Central memory CD8-positive, alpha-beta T cell (primary cell): ENCODE data around the gene GABBR2.

Experiments used
- ATAC-seq: fragments of 150-1000 bp; cut with Tn5 transposase; replicated peaks from 2 replicates; pipeline ENCODE4 v1.10.0; 2022; ENCODE audit warnings: mild to moderate bottlenecking, moderate FRiP score, moderate number of reproducible peaks; ENCODE audit not compliant: poor library complexity, severe bottlenecking; ENCODE audit errors: extremely low read depth
- DNase-seq, 2 donors: peaks; one replicate each; pipeline ENCODE4 v3.0.0; 2021; ENCODE audit warnings: low spot score in 2 of 2
- H3K27ac Mint-ChIP-seq: one replicate; pipeline ENCODE4 v1.8.0; 2022; ENCODE audit warnings: low read depth, mild to moderate bottlenecking, moderate library complexity, mixed read lengths
- H3K27me3 Mint-ChIP-seq: one replicate; pipeline ENCODE4 v1.8.0; 2022; ENCODE audit warnings: mixed read lengths
- H3K36me3 Mint-ChIP-seq: one replicate; pipeline ENCODE4 v1.8.0; 2022; ENCODE audit warnings: mild to moderate bottlenecking, moderate library complexity, mixed read lengths; ENCODE audit not compliant: insufficient read depth
- H3K4me1 Mint-ChIP-seq: one replicate; pipeline ENCODE4 v1.8.0; 2022; ENCODE audit warnings: mixed read lengths
- H3K4me3 Mint-ChIP-seq: one replicate; pipeline ENCODE4 v1.8.0; 2022; ENCODE audit warnings: mild to moderate bottlenecking, moderate library complexity, mixed read lengths
- H3K9me3 Mint-ChIP-seq: one replicate; pipeline ENCODE4 v1.8.0; 2022; ENCODE audit warnings: mixed read lengths

GABBR2 gene

GRCh38 chr9:98419260-98419603, 289.5 kb downstream of the GABBR2 start:
- H3K4me1 Mint-ChIP-seq: no peaks in the 10 kb centered on the region
- no peaks in the 10 kb centered on the region for H3K36me3 Mint-ChIP-seq
- H3K27me3 Mint-ChIP-seq: peaks cover 59% of the 10 kb centered on the region
- no peak for DNase-seq
- ATAC-seq: no peak
- H3K9me3 Mint-ChIP-seq: no peaks in the 10 kb centered on the region
- no peak overlapping the region for H3K4me3 Mint-ChIP-seq
- no peak overlapping the region for H3K27ac Mint-ChIP-seq

GRCh38 chr9:98418578-98419259, 290.0 kb downstream of the GABBR2 start:
- DNase-seq (no peak), ATAC-seq (no peak)
- Mint-ChIP-seq H3K4me1 (no peaks in the 10 kb centered on the region), H3K4me3 (no peak overlapping the region), H3K27ac (no peak overlapping the region), H3K9me3 (no peaks in the 10 kb centered on the region), H3K36me3 (no peaks in the 10 kb centered on the region), H3K27me3 (peaks cover 65% of the 10 kb centered on the region)

- Mint-ChIP-seq H3K27me3 (peaks cover 76% of the 10 kb centered on the region), H3K9me3 (no peaks in the 10 kb centered on the region), H3K4me3 (no peak overlapping the region), H3K4me1 (no peaks in the 10 kb centered on the region), H3K27ac (no peak overlapping the region), H3K36me3 (no peaks in the 10 kb centered on the region)
- no peak for ATAC-seq
- no peak for DNase-seq
Measured at GRCh38 chr9:98416294-98417248, 292.2 kb downstream of the GABBR2 start.

- H3K4me1 Mint-ChIP-seq: no peaks in the 10 kb centered on the region
- no peak overlapping the region for H3K27ac Mint-ChIP-seq
- no peak for DNase-seq
- peaks cover 79% of the 10 kb centered on the region for H3K27me3 Mint-ChIP-seq
- no peaks in the 10 kb centered on the region for H3K36me3 Mint-ChIP-seq
- ATAC-seq: no peak
- no peak overlapping the region for H3K4me3 Mint-ChIP-seq
- H3K9me3 Mint-ChIP-seq: no peaks in the 10 kb centered on the region
Measured at GRCh38 chr9:98415782-98416181, 293.0 kb downstream of the GABBR2 start.

GRCh38 chr9:98413084-98413483, 295.7 kb downstream of the GABBR2 start:
- no peak overlapping the region for H3K27ac Mint-ChIP-seq
- no peaks in the 10 kb centered on the region for H3K9me3 Mint-ChIP-seq
- H3K36me3 Mint-ChIP-seq: no peaks in the 10 kb centered on the region
- peaks cover 6% of the 10 kb centered on the region for H3K4me1 Mint-ChIP-seq
- no peak for DNase-seq
- H3K27me3 Mint-ChIP-seq: peaks cover 77% of the 10 kb centered on the region
- H3K4me3 Mint-ChIP-seq: no peak overlapping the region
- no peak for ATAC-seq

GRCh38 chr9:98412101-98412842, 296.5 kb downstream of the GABBR2 start:
- Mint-ChIP-seq H3K4me1 (peaks cover 6% of the 10 kb centered on the region), H3K27me3 (peaks cover 69% of the 10 kb centered on the region), H3K9me3 (no peaks in the 10 kb centered on the region), H3K4me3 (no peak overlapping the region), H3K27ac (no peak overlapping the region), H3K36me3 (no peaks in the 10 kb centered on the region)
- ATAC-seq (no peak), DNase-seq (no peak)

GRCh38 chr9:98410185-98410697, 298.5 kb downstream of the GABBR2 start:
- DNase-seq (no peak), ATAC-seq (no peak)
- Mint-ChIP-seq H3K27ac (no peak overlapping the region), H3K4me1 (peaks cover 6% of the 10 kb centered on the region), H3K9me3 (no peaks in the 10 kb centered on the region), H3K4me3 (no peak overlapping the region), H3K36me3 (no peaks in the 10 kb centered on the region), H3K27me3 (peaks cover 62% of the 10 kb centered on the region)

GRCh38 chr9:98409719-98410118, 299.0 kb downstream of the GABBR2 start:
- Mint-ChIP-seq H3K4me1 (peaks cover 6% of the 10 kb centered on the region), H3K9me3 (no peaks in the 10 kb centered on the region), H3K27me3 (peaks cover 67% of the 10 kb centered on the region), H3K4me3 (no peak overlapping the region), H3K27ac (no peak overlapping the region), H3K36me3 (no peaks in the 10 kb centered on the region)
- DNase-seq: no peak
- no peak for ATAC-seq

- Mint-ChIP-seq H3K27me3 (peaks cover 76% of the 10 kb centered on the region), H3K9me3 (no peaks in the 10 kb centered on the region), H3K4me3 (no peak overlapping the region), H3K27ac (no peak overlapping the region), H3K4me1 (peaks cover 6% of the 10 kb centered on the region), H3K36me3 (no peaks in the 10 kb centered on the region)
- no peak for ATAC-seq
- DNase-seq: no peak
Measured at GRCh38 chr9:98406469-98406868, 302.3 kb downstream of the GABBR2 start.

GRCh38 chr9:98404237-98404636, 304.5 kb downstream of the GABBR2 start:
- Mint-ChIP-seq H3K27ac (no peak overlapping the region), H3K9me3 (no peaks in the 10 kb centered on the region), H3K27me3 (peaks cover 75% of the 10 kb centered on the region), H3K4me3 (no peak overlapping the region), H3K36me3 (no peaks in the 10 kb centered on the region), H3K4me1 (no peaks in the 10 kb centered on the region)
- DNase-seq: no peak
- no peak for ATAC-seq

- Mint-ChIP-seq H3K27me3 (peaks cover 75% of the 10 kb centered on the region), H3K36me3 (no peaks in the 10 kb centered on the region), H3K9me3 (no peaks in the 10 kb centered on the region), H3K27ac (no peak overlapping the region), H3K4me1 (no peaks in the 10 kb centered on the region), H3K4me3 (no peak overlapping the region)
- DNase-seq (no peak), ATAC-seq (no peak)
Measured at GRCh38 chr9:98403715-98404114, 305.0 kb downstream of the GABBR2 start.

- Mint-ChIP-seq H3K27me3 (peaks cover 83% of the 10 kb centered on the region), H3K4me1 (no peaks in the 10 kb centered on the region), H3K9me3 (no peaks in the 10 kb centered on the region), H3K4me3 (no peak overlapping the region), H3K36me3 (no peaks in the 10 kb centered on the region), H3K27ac (no peak overlapping the region)
- no peak for ATAC-seq
- DNase-seq: no peak
Measured at GRCh38 chr9:98402019-98402840, 306.5 kb downstream of the GABBR2 start.
